Testis (tissue), 2 donors: ENCODE data around the gene NCKAP5.

Experiments
- POLR2A ChIP-seq: fragments of 450-650 bp; IDR thresholded peaks from one replicate; pipeline ENCODE4 v1.6.1; 2017; ENCODE audit warnings: antibody characterized with exemption, mild to moderate bottlenecking, moderate library complexity
- TF ChIP-seq, protein P1 (sequence below), 3 experiments: fragments of 450-650 bp in 2 of 3; fragments of 200-600 bp in 1 of 3; sonication (generic) in 1 of 3; IDR thresholded peaks; one replicate each; pipeline ENCODE4 v1.5.1; 2016 to 2019; ENCODE audit warnings: antibody characterized with exemption in 3 of 3, mild to moderate bottlenecking in 2 of 3, moderate library complexity in 1 of 3

DNA sequence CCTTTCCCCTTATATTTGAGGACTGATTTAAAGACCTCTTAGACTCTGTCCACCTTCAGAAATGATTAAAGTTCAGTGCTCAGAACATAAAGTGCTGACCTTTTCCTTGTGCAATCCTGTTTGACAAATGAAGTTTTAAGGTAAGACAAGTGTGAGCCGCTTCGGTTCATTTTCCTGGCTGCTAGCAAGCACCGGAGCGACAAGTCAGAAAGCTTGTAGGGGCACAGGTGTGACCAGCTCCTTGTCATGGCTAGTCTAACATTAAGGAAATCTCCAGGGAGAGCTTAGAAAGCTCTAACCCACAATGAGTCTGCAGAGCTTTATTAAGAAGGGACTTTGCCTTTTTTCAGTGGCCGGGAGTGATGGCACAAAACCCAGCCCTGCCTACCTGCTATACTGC lies 2.3 kb upstream of the NCKAP5 start:
- TF ChIP-seq, protein P1, sequence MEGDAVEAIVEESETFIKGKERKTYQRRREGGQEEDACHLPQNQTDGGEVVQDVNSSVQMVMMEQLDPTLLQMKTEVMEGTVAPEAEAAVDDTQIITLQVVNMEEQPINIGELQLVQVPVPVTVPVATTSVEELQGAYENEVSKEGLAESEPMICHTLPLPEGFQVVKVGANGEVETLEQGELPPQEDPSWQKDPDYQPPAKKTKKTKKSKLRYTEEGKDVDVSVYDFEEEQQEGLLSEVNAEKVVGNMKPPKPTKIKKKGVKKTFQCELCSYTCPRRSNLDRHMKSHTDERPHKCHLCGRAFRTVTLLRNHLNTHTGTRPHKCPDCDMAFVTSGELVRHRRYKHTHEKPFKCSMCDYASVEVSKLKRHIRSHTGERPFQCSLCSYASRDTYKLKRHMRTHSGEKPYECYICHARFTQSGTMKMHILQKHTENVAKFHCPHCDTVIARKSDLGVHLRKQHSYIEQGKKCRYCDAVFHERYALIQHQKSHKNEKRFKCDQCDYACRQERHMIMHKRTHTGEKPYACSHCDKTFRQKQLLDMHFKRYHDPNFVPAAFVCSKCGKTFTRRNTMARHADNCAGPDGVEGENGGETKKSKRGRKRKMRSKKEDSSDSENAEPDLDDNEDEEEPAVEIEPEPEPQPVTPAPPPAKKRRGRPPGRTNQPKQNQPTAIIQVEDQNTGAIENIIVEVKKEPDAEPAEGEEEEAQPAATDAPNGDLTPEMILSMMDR (IDR thresholded peaks at IDR 0.05), result no peak
- TF ChIP-seq POLR2A, result no peak
